Brain microvascular endothelial cell (primary cell): Measurements from ENCODE around the gene YWHAG.
"Not testable (repeated sequence)": the region's sequence is repeated elsewhere in the genome, so short reads cannot be mapped to it uniquely, and the experiment has no call there.

Experiments
- DNase-seq: peaks from one replicate; pipeline ENCODE4 v3.0.0-alpha.2; 2020
- H3K27ac ChIP-seq: fragments of 250-450 bp; sonication (Bioruptor Pico); 2 replicates; pipeline ENCODE4 v1.5.1; 2020; ENCODE audit warnings: mild to moderate bottlenecking, moderate library complexity
- H3K27me3 ChIP-seq: fragments of 250-450 bp; sonication (Bioruptor Pico); replicated peaks from 2 replicates; pipeline ENCODE4 v1.5.1; 2020; ENCODE audit warnings: mild to moderate bottlenecking
- H3K36me3 ChIP-seq: fragments of 250-450 bp; sonication (Bioruptor Pico); replicated peaks from 2 replicates; pipeline ENCODE4 v1.5.1; 2020; ENCODE audit warnings: mild to moderate bottlenecking
- H3K4me3 ChIP-seq: 2 replicates; pipeline ENCODE4 v1.5.1; 2011; ENCODE audit warnings: low read depth, mild to moderate bottlenecking, control low read depth, low read length, moderate library complexity
- in situ Hi-C: cut with HindIII; loops from 2 replicates; pipeline ENCODE4 v1.10.0; 2017; ENCODE audit warnings: low sequenced_read_pairs, low pct_ligation_motif_present
- TF ChIP-seq, protein P1 (sequence below): IDR thresholded peaks from 2 replicates; pipeline ENCODE4 v1.5.1; 2011; ENCODE audit warnings: low read depth, mild to moderate bottlenecking, moderate library complexity, low read length, control low read depth, inconsistent platforms; ENCODE audit errors: missing control alignments

The YWHAG gene

DNA sequence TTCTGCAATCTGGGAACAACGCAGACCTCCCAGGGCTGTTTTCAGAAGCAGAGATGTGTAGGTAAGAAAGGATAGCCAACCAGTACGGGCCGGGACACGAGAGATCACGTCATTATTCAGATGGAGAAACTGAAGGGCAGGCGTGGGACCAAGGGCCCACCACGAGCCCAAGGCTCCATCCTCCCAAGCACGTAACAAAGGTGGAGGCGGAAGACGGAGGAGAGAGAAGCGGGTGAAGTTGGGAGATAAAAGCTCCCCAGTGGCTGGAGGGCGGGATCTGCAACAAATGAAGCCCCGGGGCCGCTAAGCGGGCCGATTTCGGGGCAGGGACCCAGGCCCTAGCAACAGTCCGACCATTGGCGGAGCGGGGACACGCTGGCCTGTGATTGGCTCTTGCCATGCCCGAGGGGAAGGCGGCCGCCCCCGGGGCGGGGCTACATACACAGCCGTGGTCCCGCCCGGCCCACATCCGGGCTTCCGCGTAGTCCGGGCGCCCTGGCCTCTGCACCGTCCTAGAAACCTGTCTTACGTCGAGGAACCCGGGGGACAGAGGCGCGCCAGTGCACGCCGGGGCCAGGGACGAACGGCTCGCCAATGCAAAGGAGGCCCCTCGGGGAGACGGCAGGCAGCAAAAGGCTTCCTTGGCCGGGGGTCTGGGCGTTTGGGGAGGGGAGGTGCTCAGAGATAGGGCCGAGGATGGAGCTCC, 40.9 kb downstream of the YWHAG start:
- TF ChIP-seq, protein P1, sequence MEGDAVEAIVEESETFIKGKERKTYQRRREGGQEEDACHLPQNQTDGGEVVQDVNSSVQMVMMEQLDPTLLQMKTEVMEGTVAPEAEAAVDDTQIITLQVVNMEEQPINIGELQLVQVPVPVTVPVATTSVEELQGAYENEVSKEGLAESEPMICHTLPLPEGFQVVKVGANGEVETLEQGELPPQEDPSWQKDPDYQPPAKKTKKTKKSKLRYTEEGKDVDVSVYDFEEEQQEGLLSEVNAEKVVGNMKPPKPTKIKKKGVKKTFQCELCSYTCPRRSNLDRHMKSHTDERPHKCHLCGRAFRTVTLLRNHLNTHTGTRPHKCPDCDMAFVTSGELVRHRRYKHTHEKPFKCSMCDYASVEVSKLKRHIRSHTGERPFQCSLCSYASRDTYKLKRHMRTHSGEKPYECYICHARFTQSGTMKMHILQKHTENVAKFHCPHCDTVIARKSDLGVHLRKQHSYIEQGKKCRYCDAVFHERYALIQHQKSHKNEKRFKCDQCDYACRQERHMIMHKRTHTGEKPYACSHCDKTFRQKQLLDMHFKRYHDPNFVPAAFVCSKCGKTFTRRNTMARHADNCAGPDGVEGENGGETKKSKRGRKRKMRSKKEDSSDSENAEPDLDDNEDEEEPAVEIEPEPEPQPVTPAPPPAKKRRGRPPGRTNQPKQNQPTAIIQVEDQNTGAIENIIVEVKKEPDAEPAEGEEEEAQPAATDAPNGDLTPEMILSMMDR = no peak
- H3K27me3 ChIP-seq = no peaks in the 10 kb centered on the region
- H3K4me3 ChIP-seq = peak overlapping the region; percentile 73
- peak; percentile 95 for DNase-seq
- peaks cover 8% of the 10 kb centered on the region for H3K36me3 ChIP-seq
- peak overlapping the region; percentile 75 for H3K27ac ChIP-seq
- in situ Hi-C loops = no loop called here

DNA sequence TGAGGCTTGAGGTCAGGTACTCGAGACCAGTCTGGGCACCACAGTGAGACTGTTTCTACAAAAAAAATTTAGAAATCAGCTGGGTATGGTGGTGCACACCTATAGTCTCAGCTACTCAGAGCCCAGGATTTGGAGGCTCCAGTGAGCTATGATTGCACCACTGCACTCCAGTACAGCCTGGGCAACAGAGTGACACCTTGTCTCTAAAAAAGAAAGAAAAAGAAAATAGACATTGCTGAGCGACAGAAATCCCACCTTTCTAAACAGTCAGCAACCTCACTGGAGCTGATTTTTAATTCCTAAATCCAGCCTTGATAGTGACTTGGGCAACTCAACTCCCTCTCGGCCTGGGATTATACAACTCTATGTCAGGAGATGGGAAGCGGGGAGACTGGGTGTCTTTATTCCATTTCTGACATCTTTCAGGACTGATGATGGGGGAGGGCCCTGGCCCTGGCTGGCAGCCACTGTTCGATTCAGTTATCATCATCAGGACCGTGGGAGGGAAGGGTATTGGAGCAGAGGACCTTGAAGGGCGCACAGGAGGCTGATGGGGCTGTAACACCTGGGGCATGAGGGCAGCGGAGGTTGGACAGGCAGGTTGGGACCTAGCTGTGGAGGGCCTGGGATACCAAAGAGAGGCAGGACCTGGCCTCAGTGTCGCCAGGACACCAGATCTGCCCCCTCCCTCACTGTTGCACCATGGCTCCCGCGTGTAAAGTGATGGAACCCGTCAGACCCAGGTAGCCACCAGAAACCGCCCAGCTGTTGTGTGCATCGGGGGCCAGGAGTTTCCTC, 41.6 kb downstream of the YWHAG start:
- no peaks in the 10 kb centered on the region for H3K27me3 ChIP-seq
- peak overlapping the region; percentile 75 for H3K27ac ChIP-seq
- H3K36me3 ChIP-seq = peaks cover 6% of the 10 kb centered on the region
- H3K4me3 ChIP-seq = peak overlapping the region; percentile 53
- DNase-seq = no peak
- in situ Hi-C loops = no loop called here
- TF ChIP-seq, protein P1 = no peak

DNA sequence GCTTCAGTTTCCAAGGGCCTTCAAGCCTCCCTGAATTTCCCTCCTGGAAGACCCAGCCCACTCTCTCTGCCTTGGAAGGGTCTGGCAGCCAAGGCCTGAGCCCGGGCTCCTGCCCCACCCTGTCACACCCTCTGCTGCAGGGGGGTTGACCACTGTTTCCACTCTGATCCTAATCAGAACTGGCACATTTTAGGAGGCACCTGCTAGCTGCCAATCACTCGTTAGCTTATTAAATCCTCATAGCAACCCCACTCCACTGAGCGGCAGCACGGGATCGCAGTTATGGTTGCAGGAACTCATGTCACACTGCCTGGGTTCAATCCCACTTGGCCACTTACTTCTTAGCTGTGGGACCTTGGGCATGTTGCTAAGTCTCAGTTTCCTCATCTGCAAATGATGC, 43.4 kb downstream of the YWHAG start:
- peaks cover 2% of the 10 kb centered on the region for H3K36me3 ChIP-seq
- TF ChIP-seq, protein P1 = no peak
- no peak overlapping the region for H3K27ac ChIP-seq
- no peaks in the 10 kb centered on the region for H3K27me3 ChIP-seq
- in situ Hi-C loops = no loop called here
- no peak overlapping the region for H3K4me3 ChIP-seq
- DNase-seq = no peak

DNA sequence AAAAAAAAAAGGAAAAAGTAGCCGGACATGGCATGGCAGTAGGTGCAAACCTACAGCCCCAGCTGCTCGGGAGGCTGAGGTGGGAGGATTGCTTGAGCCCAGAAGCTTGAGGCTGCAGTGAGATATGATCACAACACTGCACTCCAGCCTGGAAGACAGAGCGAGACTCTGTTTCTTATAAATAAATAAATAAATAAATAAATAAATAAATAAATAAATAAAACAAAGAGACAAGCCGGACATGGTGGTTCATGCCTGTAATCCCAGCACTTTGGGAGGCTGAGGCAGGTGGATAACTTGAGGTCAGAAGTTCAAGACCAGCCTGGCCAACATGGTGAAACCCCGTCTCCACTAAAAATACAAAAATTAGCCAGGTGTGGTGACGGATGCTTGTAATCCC, 44.1 kb downstream of the YWHAG start:
- DNase-seq, H3K4me3 ChIP-seq, H3K27ac ChIP-seq, in situ Hi-C loops, H3K27me3 ChIP-seq, H3K36me3 ChIP-seq: not testable (repeated sequence)

DNA sequence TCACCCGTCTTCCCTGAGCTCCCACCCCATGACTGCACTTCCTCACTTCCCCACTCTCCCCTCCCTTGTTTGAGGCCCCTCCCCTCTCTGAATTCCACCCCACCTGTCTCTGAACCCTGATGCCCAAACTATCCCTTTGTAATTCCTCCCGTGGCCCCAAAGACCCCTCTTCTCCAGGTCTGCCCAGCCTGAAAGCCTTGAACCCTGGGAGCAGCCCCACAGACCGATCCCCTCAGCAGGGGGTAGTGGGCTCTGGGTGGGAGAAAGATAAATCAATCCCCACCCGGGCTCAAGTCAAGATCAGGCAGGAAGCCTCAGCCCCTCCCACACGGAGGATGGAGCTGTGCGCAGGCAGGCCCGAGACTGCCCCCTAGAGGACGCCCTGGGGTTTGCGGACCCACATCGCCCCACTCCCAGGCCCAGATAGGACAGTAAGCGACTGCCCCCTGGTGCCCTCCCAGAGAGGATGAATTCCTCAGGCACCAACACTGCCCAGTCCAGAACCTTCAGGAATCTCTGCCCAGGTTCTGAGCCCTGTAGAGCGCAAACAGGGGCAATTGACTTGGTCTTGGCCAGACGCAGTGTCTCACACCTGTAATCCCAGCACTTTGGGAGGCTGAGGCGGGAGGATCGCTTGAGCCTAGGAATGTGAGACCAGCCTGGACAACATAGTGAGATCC, 44.6 kb downstream of the YWHAG start:
- in situ Hi-C loops = no loop called here
- Histone ChIP-seq H3K27me3 (no peaks in the 10 kb centered on the region), H3K27ac (no peak overlapping the region), H3K4me3 (no peak overlapping the region), H3K36me3 (no peaks in the 10 kb centered on the region)
- TF ChIP-seq, protein P1 = peak; percentile 100
- DNase-seq = peak; percentile 92

DNA sequence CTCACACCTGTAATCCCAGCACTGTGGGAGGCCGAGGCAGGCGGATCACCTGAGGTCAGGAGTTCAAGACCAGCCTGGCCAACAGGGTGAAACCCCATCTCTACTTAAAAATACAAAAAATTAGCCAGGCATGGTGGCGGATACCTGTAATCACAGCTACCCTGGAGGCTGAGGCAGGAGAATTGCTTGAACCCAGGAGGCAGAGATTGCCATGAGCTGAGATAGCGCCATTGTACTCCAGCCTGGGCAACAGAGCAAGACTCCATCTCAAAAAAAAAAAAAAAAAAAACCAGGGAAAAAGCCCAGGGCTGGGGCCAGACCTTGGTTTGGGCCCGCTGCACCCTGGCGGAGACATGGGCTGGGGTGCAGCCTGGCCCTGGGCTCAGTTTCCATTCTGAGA, 47.0 kb downstream of the YWHAG start:
- H3K4me3 ChIP-seq, H3K27me3 ChIP-seq, H3K36me3 ChIP-seq, in situ Hi-C loops, DNase-seq, H3K27ac ChIP-seq: not testable (repeated sequence)
